Suprapubic skin (tissue), 3 donors: ENCODE data around the gene MRPL51.

ENCODE experiments used
- CTCF ChIP-seq, 2 donors: fragments of 200-600 bp in 1 of 2; fragments of 450-650 bp in 1 of 2; sonication (generic) in 1 of 2; IDR thresholded peaks; one replicate each; pipeline ENCODE4 v1.5.1; 2016 to 2019; ENCODE audit warnings: antibody characterized with exemption in 2 of 2, mild to moderate bottlenecking in 1 of 2, moderate library complexity in 1 of 2
- POLR2A ChIP-seq, 2 donors: fragments of 450-650 bp; IDR thresholded peaks; one replicate each; pipeline ENCODE4 v1.6.1; 2017; ENCODE audit warnings: antibody characterized with exemption in 2 of 2, mild to moderate bottlenecking in 2 of 2, moderate library complexity in 2 of 2

- TF ChIP-seq CTCF (IDR thresholded peaks at IDR 0.05) (no peak), POLR2A (IDR thresholded peaks at IDR 0.05) (no peak)
These were observed 30.6 kb upstream of the MRPL51 start for GRCh38 chr12:6523708-6524107.
